Fibroblast of skin of abdomen (primary cell): ENCODE measurements around the gene CCKAR. TPM values are rescaled to one million over a fixed set of nuclear protein-coding genes. Genes with fewer than 3 reads are reported as not detected.

Experiments used
- DNase-seq: peaks from one replicate; pipeline ENCODE4 v3.0.0-alpha.2; 2013
- polyA plus RNA-seq, 2 experiments: library from polyadenylated mRNA; unstranded; fragments of 120-200 nt; gene quantifications; one replicate each; pipeline ENCODE4 v1.2.1, GENCODE V29; 2013; ENCODE audit not compliant: insufficient read length in 2 of 2

CCKAR gene, protein sequence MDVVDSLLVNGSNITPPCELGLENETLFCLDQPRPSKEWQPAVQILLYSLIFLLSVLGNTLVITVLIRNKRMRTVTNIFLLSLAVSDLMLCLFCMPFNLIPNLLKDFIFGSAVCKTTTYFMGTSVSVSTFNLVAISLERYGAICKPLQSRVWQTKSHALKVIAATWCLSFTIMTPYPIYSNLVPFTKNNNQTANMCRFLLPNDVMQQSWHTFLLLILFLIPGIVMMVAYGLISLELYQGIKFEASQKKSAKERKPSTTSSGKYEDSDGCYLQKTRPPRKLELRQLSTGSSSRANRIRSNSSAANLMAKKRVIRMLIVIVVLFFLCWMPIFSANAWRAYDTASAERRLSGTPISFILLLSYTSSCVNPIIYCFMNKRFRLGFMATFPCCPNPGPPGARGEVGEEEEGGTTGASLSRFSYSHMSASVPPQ
- 0.32 TPM for polyA plus RNA-seq (2013, experiment 1 of 2; ENCODE audit: insufficient read length)
- 0.26 TPM for polyA plus RNA-seq (2013, experiment 2 of 2; ENCODE audit: insufficient read length)

GRCh38 chr4:26490111-26490959 lies at the start of gene CCKAR:
Gene CCKAR (minus strand): TSS chr4:26490484. CDS start chr4:26490267, 217 bp downstream.
- DNase-seq: no peak

DNA sequence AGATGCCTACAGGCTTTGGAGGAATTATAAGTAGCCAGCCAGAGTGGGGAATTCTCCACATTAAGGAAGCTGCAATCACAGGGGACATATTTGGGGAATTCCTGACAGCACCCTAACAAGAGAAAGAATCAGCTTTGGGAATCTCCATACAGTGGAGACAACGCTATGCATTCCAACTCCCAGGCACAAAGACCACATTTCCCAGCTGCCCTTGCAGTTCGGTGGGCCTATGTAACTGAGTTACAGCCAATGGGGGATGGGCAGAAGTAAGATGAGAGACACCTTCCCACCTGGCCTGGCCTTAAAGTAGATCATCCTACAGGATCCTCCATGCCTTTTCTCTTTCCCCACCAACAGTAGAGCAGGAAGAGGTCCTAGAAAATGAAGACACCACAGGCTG lies 43.4 kb upstream of the CCKAR start:
- no peak for DNase-seq

DNA sequence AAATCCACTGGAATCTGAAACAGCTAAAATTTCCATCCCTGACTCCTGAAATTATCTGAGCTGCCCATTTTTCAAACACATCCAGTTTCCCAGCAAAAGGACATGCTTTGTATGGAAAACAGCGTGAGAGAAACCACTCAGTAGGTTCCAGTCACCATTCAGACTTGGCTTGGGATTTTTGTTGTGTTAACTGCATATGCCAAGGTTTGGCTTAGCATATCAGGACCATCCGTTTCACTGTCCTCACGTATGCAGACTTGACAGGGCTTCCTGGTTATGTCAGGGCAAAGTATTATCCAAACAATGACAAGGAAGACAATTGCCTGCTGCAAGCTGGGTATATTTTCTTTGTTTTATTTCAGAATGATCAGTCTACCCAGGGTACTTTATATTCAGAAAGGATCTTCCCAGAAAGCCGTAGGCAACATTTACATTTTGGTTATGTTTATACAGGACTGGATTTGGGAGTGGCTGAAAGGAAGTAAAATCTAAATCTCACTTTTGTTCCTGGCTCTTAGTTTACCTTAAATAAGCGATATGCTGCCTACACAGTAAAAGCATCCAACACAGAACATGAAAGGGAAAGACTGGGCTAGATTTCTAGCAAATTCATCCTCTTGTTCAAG lies 41.3 kb upstream of the CCKAR start:
- no peak for DNase-seq

GRCh38 chr4:26530099-26530498 lies 39.8 kb upstream of the CCKAR start:
- DNase-seq: no peak

GRCh38 chr4:26529479-26529878 lies 39.2 kb upstream of the CCKAR start:
- DNase-seq: no peak

DNA sequence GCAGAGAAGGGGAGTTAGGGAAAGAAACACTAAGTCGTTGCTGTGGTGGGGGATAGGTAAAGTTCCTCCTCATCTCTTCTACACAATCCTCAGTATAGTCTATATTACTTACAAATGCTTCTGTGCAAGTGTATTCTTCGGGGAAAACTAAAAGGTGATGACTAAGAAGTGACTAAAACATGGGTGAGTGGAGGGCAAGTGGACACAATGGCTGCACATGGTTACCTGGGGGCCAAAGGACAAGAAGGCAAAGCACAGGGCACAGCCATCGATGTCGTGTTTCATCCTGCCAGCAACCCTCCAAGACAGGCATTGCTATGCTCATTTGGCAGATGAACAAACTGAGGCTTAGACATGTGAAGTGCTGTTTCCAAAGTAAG lies 35.5 kb upstream of the CCKAR start:
- no peak for DNase-seq

DNA sequence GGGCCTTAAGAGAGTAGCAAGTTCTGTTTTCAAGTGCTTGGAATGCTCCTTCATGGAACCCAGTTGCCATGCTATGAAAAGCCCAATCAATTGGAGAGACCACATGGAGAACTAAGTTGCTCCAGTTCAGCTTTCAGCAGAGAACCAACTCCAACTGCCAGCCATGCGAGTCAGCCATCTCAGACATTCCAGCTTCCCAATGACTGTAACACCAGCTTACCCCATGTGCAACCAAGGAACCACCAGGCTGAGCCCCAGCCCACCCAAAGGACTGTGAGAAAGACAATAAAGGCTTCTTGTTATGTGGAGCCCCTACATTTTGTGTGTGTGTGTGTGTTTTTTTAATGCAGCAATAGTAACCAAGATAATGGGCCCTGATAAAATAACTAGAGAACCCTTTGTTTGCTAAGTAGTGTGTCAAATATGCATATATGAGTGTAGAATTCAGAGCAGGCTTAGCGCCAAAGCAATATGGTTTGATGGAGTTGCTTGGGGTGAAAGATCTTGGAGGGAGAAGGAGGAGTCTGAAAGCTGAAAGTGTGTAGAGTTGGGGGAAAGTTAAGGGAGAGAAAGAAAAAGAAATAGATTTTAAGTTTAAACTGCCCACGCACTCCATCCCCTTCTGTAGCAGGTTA lies 35.0 kb upstream of the CCKAR start:
- peak; percentile 86 for DNase-seq

DNA sequence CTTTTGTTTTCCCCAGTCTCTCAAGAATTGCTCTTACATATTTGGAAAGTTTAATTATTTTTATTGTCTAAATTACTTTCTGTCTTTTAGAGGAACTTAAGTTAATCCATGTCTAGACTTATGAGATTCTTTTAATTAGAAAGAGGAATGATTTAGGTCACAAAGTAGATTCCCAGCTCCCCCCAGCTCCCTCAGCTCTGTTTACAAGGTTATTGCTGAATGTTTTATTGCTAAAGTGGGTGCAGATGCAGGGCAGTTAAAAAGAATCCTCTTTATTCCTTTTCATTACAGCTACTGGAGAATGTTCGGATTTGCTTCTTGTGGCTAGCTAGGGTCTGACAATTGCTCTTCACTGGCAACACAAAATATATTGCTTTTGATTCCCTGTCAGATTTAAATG lies 33.7 kb upstream of the CCKAR start:
- peak; percentile 64 for DNase-seq

DNA sequence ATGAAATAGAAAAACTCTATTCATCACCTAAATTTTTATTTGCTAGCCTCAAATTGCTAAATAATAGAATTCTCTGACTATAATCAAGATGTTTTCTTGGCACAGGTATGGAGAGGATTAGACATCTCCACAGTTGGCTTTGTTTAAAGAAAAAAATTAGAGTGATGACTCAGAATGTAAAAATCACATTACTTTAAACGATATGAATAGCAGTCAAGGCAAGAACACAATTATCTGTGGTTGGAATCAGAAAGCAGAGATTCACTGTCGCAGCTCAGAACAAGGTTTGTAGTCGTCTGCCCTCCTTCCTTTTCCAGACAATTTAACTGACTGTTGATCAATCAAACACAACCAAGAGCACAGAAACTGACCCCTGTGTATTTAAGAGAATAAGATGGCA lies 32.2 kb upstream of the CCKAR start:
- peak; percentile 76 for DNase-seq

- no peak for DNase-seq
These were observed 30.6 kb upstream of the CCKAR start for GRCh38 chr4:26520728-26521450.

GRCh38 chr4:26515936-26516335 lies 25.7 kb upstream of the CCKAR start:
- no peak for DNase-seq

- no peak for DNase-seq
These were observed 20.2 kb upstream of the CCKAR start for GRCh38 chr4:26510334-26510964.

DNA sequence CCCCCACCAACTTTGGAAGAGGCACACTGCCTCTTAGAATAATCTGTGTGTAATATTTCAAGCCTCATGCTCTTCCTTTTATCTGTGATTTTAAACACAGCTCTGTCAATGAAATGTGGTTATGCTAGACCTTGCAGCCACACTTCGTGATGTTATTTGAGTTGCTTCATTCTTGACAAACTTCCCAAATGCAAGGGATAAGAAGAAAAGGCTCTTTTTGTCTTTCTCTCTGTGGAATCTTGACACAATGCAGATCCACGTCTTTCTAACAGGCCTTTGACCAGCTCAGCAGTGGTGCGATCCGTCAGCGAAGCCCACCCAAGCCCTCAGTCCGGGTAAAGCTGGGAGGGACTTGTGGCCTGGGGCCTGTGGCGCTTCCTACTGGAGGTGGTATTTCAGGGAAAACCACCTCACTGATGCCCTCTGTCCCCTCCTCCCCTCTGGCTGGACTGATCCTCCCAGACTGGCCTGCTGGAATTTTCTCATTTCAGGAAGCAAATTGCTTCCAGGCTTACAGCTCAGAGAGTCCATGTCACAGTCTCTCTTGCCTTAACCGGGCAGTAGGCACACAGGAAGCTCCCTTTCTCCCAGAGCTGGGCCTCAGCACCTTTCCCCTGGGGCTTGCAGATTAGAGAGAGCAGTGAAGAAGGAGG lies 19.5 kb upstream of the CCKAR start:
- DNase-seq: no peak

- no peak for DNase-seq
These were observed 17.0 kb upstream of the CCKAR start for GRCh38 chr4:26507286-26507685.

DNA sequence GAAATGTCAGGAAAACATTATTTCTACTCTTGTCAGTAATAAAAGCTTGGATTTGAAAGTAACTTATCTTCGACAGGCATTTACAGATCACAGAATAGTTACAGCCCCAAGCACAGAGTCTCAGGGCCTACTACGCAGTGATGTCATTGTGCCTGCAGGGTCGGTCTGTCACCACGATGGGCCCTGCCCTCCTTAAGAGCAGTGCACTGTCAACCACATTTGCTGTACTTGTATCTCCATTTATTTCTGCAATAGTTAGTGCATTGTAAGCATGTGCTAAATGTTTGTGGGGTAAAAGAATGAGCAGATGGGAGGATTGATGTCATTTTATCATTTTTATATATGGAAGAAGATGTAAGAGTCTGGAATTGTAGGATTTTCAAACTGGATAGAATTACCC lies 13.6 kb upstream of the CCKAR start:
- DNase-seq: no peak

DNA sequence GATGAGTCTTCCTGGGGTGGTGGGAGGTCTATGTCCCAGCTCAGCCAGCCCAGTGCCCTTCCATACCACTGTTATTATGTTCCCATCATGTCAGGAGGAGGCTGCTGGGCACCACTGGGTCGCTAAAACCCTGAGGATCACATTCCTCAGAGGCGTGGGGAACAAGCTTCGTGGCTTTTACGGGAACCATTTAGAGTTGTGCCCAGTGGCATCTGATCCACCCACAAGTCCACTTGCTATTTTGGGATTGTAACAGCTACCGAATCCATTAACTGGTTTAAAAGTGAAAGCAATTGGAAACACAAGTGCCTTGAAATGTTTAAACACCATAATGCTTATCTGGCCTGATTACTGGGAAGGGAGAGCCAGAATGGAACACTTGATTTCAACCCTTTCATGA lies 13.1 kb upstream of the CCKAR start:
- no peak for DNase-seq

DNA sequence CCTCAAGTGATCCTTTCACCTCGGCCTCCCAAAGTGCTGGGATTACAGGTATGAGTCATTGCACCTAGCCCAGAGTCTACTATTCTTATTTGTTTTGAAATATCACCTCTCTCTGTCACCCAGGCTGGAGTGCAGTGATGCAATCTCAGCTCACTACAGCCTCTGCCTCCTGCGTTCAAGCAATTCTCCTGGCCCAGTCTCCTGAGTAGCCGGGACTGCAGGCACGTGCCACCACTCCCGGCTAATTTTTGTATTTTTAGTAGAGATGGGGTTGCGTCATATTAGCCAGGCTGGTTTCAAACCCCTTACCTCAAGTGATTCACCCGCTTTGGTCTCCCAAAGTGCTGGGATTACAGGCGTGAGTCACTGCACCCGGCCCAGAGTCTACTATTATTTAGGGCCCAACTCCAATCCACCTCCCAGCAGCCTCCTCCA lies 10.3 kb upstream of the CCKAR start:
- peak; percentile 29 for DNase-seq

DNA sequence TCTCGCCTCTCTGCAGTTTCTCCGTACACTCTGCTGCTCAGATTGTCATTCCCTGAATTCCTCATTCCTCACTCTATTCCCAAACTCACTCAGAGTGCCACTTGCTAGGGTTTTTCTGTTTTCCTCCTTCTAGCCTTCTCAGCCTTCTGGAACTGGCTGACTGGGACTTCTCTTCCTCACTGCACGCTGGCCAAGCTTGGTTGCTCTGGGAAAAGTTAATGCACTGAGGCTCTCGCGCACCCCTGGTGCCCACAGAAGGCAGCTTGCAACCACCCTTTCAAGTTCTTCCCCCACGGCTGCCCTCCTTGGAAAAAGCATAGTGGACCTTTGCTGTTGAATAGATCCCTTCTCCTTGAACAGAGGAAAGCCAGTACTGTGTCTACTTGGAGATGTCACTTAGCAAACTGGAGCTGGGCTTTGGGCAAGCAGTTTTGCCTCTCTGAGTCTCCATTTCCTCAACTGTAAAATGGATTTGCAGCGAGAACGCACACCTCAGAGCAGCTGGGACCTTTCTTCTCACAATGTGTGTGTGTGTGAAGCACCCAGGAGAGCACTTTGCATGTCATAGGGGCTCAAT lies 6.0 kb upstream of the CCKAR start:
- no peak for DNase-seq

DNA sequence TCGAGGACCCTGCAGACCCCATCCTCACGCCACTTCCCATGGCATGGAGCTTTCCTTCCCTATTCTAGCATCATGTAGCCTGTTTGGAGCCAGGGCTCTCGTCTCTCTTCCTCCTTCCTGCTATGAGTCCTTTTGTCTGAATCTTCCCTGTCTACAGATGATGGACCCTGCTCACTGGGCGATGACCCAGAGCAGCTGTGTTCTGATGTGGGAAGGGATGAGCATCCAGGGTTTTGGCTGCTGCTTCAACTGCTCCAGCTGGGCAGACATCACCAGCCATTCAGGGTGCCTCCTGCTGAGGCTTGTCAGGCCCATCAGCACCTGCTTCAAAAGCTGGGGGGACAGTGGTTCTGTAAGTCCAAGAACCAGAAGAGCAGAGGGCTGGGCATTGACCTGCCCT lies 3.2 kb upstream of the CCKAR start:
- DNase-seq: no peak

DNA sequence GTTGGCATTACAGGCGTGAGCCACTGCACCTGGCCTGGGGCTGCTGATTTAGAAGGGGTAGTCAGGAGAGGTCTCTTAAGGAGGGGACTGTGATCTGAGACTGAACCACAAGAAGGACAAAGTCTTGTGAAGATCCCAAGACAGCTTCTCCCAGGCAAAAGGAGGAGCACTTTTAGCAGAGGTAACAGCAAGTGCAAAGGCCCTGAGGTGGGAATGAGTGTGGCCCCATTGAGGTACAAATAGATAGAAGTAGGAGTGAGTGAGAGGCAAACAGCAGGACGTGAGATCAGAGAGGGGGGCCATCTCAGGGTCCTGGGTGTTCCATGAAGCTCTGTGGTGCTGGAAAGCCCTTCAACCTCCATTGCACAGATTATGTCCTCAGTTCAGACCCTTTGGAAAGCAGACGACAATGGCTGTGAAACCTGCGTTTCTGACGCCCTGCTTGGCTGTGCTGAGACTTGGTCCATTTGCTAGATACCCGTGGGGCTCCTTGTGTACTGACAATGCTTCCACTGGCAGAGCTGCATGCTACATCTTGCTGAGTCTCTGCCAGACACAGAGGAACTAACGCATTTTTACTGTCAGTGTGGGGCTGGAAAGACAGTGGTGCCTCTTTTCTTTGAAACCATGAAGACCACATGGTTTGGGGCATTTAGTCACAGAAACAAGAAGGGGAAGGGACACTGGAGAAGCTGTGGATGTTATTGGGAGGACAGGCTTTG lies 1.3 kb upstream of the CCKAR start:
- DNase-seq: no peak
